H1 (cell line): Measurements from ENCODE around the gene DFFA.

Source experiments
- ASH2L ChIP-seq: fragments of 200-600, 300-600 bp; sonication (generic); IDR thresholded peaks from one replicate; pipeline ENCODE4 v1.7.1; 2017; ENCODE audit warnings: low read length
- BRCA1 ChIP-seq: IDR thresholded peaks from 2 replicates; pipeline ENCODE4 v1.6.1; 2012; ENCODE audit warnings: low read depth, low read length, improper control_type of control experiment
- CBX5 ChIP-seq: fragments of 300-800, 300-1000 bp; sonication (generic); IDR thresholded peaks from 2 replicates; pipeline ENCODE4 v1.7.1; 2016; ENCODE audit warnings: antibody characterized with exemption, low read length, low read depth
- FOSL1 ChIP-seq: IDR thresholded peaks from 2 replicates; pipeline ENCODE4 v1.6.1; 2011; ENCODE audit warnings: mild to moderate bottlenecking, low read depth, low read length, moderate library complexity; ENCODE audit not compliant: insufficient read depth
- KDM5A ChIP-seq: fragments of 200-600 bp; IDR thresholded peaks from 2 replicates; pipeline ENCODE4 v1.7.1; 2012; ENCODE audit warnings: mild to moderate bottlenecking, low read length, inconsistent platforms, mixed read lengths
- POLR2A ChIP-seq, 2 experiments: IDR thresholded peaks; 1 replicate in 1 of 2; 2 replicates in 1 of 2; pipeline ENCODE4 v1.6.1; 2011; ENCODE audit warnings: low read depth in 2 of 2, low read length in 2 of 2, mild to moderate bottlenecking in 2 of 2; ENCODE audit errors: control extremely low read depth in 1 of 2
- POLR2AphosphoS5 ChIP-seq: IDR thresholded peaks from 2 replicates; pipeline ENCODE4 v1.6.1; 2011; ENCODE audit warnings: low read depth, low read length
- RAD21 ChIP-seq, 2 experiments: IDR thresholded peaks in 1 of 2; conservative IDR thresholded peaks in 1 of 2; 2 replicates each; pipeline ENCODE4 v1.6.1; 2011; ENCODE audit warnings: low read depth in 2 of 2, low read length in 2 of 2, improper control_type of control experiment in 1 of 2, inconsistent platforms in 1 of 2, mild to moderate bottlenecking in 1 of 2, moderate library complexity in 1 of 2
- ZNF274 ChIP-seq: IDR thresholded peaks from 2 replicates; pipeline ENCODE4 v1.7.0; 2012; ENCODE audit warnings: low read length, borderline replicate concordance; ENCODE audit errors: extremely low read depth
- TF ChIP-seq, protein P1 (sequence below), 3 experiments: IDR thresholded peaks; 1 replicate in 2 of 3; 2 replicates in 1 of 3; pipeline versions ENCODE4 v1.5.1 to v1.6.1; 2011; ENCODE audit warnings: low read length in 3 of 3, mild to moderate bottlenecking in 3 of 3, inconsistent platforms in 2 of 3, low read depth in 1 of 3, moderate library complexity in 1 of 3; ENCODE audit not compliant: insufficient read depth in 1 of 3; ENCODE audit errors: control extremely low read depth in 1 of 3

DNA sequence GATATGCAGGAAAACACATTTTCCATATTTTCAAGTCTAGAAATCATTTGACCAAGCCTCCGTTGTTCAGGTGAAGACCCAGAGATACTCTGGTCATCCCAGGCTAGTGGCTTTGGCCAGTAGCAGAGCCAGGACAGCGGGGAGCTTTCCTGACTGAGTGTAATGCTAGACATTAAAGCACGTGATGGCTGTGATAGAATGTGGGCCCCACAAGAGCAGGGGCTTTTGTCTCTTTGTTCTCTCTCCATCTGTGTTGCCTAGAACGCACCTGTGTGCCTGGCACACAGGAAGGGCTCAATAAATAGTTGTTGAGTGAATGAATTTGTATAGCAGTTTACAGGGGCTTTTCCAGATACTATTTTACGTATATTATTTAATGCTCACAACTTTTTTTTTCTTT, 31.5 kb downstream of the DFFA start:
- TF ChIP-seq, protein P1, sequence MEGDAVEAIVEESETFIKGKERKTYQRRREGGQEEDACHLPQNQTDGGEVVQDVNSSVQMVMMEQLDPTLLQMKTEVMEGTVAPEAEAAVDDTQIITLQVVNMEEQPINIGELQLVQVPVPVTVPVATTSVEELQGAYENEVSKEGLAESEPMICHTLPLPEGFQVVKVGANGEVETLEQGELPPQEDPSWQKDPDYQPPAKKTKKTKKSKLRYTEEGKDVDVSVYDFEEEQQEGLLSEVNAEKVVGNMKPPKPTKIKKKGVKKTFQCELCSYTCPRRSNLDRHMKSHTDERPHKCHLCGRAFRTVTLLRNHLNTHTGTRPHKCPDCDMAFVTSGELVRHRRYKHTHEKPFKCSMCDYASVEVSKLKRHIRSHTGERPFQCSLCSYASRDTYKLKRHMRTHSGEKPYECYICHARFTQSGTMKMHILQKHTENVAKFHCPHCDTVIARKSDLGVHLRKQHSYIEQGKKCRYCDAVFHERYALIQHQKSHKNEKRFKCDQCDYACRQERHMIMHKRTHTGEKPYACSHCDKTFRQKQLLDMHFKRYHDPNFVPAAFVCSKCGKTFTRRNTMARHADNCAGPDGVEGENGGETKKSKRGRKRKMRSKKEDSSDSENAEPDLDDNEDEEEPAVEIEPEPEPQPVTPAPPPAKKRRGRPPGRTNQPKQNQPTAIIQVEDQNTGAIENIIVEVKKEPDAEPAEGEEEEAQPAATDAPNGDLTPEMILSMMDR (IDR thresholded peaks at IDR 0.05; ENCODE audit: control extremely low read depth in 1 of 3, insufficient read depth in 1 of 3, low read depth in 1 of 3, low read length in 3 of 3), result no peak
- no peak for TF ChIP-seq POLR2A (IDR thresholded peaks at IDR 0.05; ENCODE audit: control extremely low read depth in 1 of 2, low read depth in 2 of 2, low read length in 2 of 2)
- no peak for TF ChIP-seq RAD21 (IDR thresholded peaks at IDR 0.05 in 1 of 2, conservative IDR thresholded peaks at IDR 0.05 in 1 of 2; ENCODE audit: low read depth in 2 of 2, low read length in 2 of 2)
- TF ChIP-seq ZNF274, result no peak
- TF ChIP-seq POLR2AphosphoS5, result no peak
- no peak for TF ChIP-seq FOSL1
- TF ChIP-seq CBX5, result no peak
- TF ChIP-seq BRCA1, result no peak
- TF ChIP-seq KDM5A, result no peak
- TF ChIP-seq ASH2L, result no peak
